GM21576 (cell line): ENCODE results near the gene CEP63.
A peak's percentile ranks its signal among the peaks of the same experiment; 100 is the strongest.
"Not testable (repeated sequence)": the region's sequence is repeated elsewhere in the genome, so short reads cannot be mapped to it uniquely, and the experiment has no call there.

Experiments used
- ATAC-seq: cut with Tn5 transposase; IDR thresholded peaks from one replicate; pipeline ENCODE4 v1.9.1; 2021; ENCODE audit warnings: mild to moderate bottlenecking, moderate library complexity; ENCODE audit not compliant: unreplicated experiment

The CEP63 gene

DNA sequence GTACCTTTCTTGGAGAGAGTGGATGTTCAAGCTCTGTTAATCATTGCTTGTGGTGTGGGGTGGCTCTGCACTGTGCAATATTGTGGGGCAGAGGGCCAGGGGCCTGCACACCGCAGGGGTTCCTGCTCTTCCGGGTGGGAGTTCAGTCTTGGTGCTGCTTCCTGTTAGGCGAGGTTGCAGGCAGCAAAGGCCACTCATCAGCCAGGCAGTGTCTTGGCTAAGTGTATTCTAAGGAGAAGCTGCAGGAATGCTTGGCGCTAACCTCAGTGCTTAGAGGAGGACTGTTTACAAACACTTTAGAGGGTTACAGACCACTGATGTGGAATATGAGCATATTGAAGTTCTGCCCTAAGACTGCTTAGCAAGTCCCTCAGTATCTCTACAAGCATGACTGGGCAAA, 81.7 kb downstream of the CEP63 start:
- ATAC-seq: no peak

DNA sequence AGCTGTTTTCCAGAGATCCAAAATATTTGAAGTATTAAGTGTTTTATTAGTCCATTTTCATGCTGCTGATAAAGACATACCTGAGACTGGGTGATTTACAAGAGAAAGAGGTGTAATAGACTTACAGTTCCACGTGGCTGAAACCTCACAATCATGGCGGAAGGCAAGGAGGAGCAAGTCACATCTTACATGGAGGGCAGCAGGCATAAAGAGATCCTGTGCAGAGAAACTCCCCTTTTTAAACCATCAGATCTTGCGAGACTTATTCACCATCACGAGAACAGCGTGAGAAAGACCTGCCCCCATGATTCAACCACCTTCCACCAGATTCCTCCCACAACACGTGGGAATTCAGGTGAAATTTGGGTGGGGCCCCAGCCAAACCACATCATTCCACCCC, 82.9 kb downstream of the CEP63 start:
- ATAC-seq: no peak

DNA sequence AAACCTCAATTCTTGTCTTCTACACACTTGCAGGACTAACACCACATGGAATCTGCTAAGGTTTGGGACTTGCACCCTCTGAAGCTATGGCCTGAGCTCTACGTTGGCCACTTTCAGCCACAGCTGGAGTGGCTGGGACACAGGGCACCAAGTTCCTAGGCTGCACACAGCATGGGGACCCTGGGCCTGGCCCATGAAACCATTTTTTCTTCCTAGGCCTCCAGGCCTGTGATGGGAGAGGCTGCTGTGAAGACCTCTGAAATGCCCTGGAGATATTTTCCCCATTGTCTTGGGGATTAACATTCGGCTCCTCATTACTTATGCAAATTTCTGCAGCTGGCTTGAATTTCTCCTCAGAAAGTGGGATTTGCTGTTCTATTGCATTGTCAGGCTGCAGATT, 84.0 kb downstream of the CEP63 start:
- ATAC-seq: not testable (repeated sequence)

DNA sequence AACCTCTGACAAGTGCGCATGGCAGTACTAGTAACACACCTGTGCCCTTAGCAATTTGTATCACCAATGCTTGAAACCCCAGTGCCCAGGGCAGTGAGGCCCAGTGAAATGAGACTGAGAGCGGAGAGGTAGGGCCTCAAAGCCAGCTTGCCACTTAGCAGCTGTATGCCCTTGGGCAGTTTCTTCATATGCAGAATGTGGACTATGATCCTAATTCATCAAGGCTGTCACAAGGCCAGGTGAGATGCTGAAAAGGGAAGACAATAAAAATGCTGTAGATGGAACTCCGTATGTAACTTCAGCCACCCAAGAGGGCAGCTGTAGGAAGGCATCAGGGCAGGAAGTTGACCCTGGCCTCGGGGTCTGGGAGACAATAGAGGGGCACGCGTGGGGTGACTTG, 90.6 kb downstream of the CEP63 start:
- no peak for ATAC-seq

DNA sequence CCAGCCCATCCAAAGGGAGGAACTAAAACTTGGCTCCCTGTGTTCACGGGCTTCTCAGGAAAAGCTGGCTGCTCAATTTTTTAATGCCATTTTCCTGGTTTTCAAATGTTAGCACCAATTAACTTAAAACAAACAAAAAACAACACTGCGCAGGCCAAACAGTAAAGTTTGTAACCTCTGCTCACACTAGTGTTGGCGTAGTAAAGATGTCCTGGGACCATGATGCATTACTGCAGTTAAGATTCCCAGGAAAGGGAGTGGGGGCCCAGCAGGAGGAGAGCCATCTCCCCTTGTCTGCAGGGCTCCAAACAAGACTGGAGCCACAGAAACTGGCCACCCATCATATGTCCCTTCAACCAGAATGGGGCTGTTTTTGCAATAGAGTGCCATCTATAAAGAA, 91.0 kb downstream of the CEP63 start:
- no peak for ATAC-seq

DNA sequence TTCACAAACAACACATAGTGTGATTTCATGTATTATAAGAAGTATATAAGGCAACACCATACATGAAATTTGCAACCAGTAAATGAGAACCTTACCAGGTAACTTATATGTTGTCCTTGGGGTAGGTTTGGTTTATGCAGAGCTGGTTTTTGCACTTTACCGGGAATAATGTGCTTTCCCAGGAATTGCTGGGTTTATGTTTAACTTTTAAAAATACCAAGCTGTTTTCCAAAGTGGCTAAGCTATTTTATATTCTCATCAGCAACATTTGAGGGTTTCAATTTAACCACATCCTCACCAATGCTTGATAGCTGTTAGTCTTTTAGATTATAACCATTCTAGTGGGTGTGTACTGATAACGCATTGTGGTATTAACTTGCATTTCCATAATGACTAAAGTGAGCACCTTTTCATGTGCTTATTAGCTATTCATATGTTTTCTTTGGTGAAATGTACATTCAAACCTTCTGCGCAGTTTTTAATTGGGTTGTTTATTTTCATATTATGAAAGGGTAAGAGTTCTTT, 93.3 kb downstream of the CEP63 start:
- ATAC-seq: no peak

DNA sequence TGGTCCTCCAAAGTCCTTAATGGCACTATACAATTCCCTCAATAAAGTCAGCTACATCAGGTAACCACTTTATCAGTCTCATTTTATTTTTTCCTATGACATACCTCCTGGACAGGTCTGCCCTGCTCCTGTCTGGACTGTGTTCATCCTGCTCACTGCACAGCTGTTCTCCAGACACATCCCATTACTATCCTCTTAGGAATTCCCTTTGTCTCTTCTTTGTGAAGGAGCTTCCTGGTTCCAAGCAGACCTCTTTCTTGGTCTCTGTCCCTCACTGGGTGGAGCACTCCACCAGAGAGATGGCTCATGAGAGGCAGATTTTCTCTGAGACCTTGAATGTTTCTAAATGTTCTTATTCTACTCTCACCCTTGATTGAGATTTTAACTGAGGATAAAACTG, 104.9 kb downstream of the CEP63 start:
- ATAC-seq: no peak

DNA sequence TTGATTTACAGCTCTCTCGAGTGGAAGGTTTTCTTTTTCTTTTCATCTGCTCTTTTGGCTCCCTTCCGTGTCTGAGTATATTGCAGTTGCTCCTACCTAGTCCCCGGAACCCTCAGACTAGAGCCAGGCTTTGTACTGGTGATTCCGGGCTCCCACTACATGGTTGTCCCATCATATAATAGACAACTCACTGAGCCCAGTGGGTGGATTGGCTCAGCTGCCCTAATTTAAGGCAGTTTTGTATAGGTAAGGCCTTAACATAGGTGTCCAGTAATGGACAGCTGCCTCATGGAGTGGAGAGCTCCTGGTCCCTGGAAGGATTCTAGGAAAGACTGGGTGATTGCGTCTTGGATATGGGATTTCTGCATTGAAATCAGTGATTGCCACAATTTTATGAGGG, 106.9 kb downstream of the CEP63 start:
- no peak for ATAC-seq

DNA sequence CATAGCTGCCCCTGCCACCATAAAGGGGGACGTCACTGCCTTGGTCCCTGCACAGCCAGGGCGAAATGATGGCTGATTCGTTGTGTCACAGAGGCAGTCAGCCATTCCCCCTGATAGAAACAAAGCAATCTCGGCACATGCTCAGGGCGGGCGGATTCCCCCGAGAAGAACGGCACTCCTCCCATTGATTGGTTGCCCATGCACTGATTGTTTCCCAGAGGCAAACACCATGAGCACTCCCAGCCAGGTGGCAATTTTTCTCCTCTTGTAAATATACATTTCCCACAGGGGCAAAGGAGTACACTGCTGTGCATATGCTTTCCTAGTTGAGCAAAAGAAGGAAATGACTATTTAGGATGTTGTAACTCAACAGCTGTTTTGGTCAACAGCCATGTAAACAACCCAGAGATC, 108.5 kb downstream of the CEP63 start:
- ATAC-seq: no peak

DNA sequence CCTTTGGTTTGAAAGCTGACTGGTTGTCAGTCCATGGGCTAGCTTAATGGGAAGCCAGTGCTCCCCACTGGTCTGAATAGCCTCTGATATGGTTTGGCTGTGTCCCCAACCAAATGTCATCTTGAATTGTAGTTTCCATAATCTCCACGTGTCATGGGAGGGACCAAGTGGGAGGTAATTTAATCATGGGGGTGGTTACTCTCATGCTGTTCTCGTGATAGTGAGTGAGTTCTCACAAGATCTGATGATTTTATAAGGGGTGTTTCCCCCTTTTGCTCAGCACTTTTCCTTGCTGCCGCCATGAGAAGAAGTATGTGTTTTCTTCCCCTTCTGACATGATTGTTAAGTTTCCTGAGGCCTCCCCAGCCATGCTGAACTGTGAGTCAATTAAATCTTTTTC, 109.1 kb downstream of the CEP63 start:
- not testable (repeated sequence) for ATAC-seq

DNA sequence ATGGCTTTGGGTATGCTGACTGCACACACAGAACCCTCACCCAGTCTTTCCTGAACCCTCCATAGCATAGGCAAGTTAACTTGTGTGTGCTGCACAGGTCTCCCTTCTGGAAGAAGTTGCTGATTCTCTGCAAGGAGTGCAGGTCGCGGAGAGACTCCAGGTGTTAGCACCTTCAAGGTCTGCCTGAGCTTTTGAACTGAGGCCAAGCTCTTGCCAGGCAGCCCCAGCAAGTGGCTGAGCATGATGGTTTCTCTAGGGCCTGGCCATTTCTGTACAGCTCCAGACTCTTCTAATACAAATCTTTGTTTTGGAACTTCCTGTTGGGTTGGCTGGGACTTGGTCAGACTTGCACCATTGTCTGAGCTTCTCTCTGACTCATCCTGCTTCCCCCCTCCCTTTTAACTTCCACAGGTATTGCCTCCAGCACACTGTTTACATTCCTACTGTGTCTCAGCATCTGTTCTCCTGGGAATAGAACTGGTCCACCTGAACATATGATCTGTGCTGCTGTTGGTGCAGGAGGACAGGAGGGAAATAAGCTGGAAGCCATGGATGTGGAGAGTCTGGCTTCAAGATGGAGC, 111.6 kb downstream of the CEP63 start:
- no peak for ATAC-seq

DNA sequence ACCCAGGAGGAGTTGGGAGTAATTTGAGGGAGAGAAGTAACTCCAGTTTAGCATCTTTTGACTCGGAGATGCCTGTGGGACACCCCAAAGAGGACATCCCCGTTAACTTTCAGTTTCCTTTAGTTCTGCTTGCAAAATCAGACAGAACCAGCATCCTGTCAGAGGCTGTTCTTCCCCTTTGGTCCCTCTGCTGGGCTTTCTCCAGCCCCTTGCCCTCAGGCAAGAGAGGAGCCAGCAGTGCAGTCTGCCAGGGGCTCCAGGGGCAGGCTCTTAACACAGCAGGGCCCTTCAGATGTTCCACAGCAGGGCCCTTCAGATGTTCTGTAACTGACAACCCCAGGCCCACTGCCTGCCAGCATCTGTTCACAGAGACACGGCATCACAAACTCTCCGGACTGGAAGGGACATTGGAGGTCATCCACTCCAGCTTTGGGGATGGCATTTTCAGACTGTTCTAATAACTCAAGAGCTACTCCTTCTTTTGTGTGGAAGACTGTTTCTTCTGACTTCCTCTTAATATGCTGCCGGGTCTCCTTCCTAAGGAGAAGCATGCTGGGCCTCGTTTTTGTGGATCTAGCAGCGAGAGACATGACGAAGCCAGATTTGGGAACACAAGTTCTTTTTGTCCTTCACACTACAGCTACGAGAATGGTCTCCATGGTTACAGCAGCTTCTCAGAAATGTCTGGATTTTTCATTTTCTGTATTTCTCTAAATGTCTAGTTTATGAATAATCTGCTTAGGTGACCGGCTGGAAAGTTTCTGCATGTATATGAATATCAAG, 113.1 kb downstream of the CEP63 start:
- no peak for ATAC-seq

DNA sequence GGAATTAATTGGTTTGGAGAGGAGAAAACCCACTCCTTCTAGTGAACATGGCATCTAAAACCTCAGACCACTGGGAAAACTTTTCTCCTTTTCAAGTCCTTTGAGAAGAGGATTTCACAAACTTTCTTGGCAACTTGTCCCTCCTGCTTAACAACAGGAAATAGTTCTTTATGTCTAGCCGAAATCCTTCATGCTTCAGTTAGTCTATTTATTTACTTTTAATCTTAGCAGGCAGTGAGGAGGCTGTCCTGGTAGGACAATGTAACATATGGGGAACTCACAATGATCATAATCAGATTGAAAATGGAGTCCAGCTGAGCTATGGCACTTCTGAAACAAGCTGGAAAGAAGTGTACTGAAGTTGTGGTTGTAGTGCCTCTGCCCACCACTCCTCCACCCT, 114.3 kb downstream of the CEP63 start:
- no peak for ATAC-seq

DNA sequence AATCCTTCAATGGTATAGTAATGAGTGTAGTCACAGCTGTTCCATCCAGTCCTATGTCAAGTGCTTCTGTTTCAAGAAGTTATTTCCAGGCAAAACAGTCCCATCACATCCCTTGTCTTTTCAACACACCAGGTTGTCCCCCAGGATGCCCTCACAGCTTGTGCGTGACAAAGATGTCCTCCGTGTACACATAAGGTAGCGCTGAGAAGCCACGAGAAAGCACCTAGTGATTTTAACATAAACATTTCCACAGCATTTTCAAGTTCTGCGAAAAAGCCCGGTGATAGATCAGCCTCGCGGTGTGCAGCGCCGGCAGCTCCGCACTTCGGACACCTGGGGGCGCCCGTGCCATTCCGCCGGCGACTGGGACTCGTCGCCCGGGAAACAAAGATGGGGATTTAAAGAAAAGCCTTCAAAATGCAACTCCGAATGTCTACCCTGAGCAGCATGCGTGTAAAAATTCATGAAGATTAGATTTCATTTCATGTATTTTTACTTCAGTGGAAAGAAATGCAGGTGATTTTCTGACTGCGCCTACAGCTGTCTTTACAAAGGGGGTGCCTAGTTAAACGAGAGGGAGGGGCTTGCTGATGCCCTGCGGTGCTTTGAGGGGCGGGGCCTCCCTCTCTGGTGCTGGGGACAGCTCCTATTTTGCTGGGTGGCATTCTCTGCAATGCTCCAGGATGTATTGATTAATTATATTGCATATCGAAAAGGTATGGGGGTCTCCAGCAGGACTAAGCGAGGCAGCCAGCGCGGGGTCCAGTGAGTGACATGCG, 115.0 kb downstream of the CEP63 start:
- peak; percentile 66 for ATAC-seq

DNA sequence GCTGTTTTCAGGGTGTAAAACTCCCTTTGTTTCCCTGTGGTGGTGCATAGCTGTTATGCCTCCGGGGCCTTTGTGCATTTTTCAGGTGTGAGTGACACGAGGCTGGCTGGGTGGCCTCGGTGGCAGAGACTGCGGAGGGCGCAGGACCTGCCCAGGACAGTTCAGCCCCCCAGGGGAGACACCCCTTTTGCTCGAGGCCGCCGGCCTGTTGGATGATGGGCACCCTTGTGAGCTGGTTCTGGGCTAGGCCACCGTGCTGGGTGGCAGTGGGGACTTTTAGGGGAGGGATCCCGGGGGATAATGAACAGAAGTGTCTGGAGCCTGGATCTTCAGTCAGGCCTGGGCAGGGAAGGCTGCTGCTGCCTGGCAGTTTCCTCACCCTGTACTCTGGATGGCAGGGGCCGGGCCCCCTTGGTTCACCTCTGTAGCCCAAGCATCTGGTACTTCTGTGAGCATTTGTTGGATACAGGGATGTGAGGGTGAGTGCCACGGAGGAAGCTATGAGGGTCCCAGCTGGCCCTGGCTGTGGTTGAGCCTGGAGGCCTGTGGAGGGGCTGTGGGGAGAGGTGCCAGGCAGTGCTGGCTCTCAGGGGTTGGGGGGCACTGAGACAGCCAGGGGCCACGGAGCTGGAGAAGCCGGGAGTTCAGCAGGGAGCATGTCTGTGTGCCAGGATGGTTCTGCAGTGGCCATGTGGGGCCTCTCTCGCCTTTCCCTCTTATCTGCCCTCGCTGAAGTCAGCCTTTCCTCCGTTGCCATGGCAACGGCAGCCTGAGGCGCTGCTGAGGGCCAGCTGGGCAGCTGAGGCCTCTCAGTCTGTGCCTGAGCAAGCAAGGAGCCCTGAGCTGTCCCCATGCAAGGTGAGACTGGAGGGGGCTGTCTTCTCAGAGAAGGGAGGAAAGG, 115.9 kb downstream of the CEP63 start:
- ATAC-seq: no peak

DNA sequence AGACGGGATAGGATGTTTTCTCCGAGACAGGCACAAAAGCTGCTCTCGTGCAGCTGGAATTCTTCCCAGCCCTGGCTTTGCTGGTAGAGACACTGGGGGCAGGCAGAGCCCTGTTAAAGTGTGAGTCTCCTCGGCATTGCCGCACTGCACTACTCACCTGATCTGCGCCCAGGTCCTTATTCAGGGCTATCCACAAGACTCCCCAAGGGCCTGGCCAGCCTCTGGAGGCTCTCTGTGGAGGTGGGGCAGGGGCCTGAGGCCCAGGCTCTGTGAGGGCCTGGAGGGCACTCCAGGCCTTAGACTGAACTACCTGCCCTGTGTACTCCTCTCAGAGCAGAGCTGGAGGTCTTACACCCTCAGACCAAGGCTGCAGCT, 116.6 kb downstream of the CEP63 start:
- ATAC-seq: no peak

DNA sequence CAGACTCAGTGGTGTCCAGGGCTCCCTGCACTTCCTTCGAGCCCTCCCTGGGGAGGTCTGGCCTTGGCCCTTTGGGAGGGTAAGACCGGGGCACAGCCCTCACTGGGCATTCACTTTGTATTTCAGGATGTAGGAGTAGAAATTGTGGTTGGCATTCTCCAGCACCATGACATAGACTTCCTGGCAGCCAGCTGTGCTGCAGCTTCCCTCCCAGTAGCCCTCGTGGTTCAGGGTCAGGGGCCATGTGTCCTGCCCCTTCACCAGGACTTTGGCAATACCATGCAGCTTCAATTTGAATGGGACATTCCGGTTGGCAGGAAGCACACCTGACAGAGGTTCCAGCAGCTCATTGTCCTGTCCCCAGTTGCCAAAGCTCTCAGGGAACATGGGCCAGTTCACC, 117.6 kb downstream of the CEP63 start:
- ATAC-seq: no peak

DNA sequence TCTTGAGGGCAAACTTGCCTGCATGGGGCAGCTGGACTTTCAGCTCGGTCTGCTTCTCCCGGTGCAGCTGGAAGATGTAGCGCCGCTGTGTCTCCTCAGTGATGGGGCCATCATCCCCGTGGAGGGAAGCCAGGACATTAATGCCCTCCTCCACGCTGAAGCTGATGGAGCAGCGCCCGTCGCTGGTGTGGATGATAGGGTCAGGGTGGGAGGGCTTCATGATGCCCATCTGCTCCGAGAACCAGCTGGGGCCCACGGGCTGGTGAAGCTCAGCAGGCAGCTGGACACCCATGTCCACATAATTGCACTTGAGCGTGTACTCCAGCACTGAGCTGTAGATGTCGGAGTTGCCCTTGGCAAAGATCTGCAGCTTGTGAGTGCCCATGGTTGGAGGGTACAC, 118.1 kb downstream of the CEP63 start:
- ATAC-seq: no peak

DNA sequence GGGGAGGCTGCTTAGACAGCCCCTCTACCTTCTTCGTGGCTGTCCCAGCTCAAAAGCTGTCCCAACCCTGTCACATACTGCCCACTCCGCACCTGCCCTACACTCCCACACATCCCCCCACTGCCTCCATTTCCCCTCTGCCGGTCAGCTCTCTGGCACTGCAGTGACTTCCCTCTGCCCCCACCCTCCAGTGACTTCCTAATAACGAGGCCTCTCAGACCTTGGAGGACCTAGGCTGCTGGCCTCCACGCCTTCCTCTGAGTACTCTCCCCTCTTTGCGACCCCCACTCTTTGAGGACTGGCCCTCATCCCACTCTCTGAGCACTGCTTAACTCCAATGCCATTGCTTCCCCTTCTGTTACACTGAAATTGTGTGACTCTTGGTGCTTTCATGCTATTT, 119.7 kb downstream of the CEP63 start:
- ATAC-seq: no peak

DNA sequence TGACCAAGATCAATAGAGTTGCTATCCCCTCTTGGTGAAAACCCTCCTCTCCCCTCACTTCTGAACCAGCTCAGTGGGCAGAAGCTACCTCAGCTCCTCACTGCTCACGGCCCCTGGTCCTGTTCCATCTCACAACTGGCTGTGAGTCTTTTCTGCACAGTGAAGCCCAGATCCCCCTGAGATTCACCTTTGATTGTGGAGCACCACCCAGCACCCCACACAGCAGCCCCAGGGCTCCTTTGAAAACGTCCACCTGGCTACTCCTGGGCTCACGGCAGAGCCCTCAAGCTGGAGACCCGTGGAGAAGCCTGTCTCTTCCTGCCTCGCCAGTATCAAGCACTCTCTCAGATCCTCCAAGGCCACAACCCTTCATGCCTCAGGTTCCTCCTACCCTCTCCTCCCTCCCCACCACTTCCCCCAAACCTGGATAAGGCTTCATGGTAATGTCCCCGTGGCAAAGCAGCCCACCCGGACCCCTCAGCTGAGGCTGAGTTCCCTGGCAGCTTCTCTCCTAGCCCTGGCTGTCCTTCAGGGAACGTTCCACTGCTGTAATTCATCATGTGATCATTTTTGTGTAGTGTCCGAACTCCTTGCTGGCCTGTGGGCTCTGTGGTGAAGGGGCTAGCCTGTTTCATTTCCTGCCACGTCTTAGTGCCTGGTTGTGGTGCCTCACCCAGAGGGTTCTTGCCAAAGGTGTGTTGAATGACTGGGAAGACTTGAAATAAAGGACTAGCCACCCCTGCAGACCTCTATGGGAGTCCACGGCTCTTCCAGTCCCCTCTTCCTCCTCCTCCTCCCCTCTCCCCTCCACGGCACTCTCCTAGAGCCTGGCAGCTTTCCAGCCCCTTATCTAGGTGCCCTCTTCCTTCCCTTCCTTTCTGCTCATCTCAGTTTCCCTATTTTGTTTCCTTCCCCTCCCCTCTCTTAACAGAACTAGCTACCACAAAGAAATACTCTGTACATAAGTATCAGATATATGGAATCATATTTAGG, 120.5 kb downstream of the CEP63 start:
- ATAC-seq: no peak
